GM12865 (cell line): ENCODE data around the gene VTCN1.

Source experiments
- DNase-seq: peaks from one replicate; pipeline ENCODE4 v3.0.0; 2010; ENCODE audit warnings: low read depth
- H3K4me3 ChIP-seq: 2 replicates; pipeline ENCODE4 v1.5.1; 2011; ENCODE audit warnings: mild to moderate bottlenecking, low read depth, low read length, control low read depth
- TF ChIP-seq, protein P1 (sequence below): IDR thresholded peaks from 2 replicates; pipeline ENCODE4 v1.5.1; 2011; ENCODE audit warnings: low read length, control low read depth, low read depth, inconsistent platforms; ENCODE audit not compliant: insufficient read depth; ENCODE audit errors: missing control alignments

VTCN1 gene

DNA sequence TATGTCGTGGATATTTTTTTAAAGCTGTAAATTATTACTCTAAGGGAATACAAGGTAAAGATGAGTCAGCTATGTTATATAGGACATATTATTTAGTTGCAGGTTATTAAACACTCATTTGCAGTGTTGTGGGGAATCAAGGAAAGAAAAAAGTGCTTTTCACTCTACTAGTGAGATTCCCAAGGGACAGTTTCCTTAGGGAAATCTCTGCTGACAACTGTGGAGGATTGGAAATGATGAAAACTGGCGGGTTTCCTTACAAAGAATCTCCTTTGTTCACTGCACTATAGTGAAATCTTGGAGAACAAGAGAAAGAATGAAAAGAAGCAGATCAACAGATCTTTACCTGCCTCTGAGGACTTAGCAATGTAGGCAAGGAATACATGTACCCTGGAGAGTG lies 64.7 kb downstream of the VTCN1 start:
- TF ChIP-seq, protein P1, sequence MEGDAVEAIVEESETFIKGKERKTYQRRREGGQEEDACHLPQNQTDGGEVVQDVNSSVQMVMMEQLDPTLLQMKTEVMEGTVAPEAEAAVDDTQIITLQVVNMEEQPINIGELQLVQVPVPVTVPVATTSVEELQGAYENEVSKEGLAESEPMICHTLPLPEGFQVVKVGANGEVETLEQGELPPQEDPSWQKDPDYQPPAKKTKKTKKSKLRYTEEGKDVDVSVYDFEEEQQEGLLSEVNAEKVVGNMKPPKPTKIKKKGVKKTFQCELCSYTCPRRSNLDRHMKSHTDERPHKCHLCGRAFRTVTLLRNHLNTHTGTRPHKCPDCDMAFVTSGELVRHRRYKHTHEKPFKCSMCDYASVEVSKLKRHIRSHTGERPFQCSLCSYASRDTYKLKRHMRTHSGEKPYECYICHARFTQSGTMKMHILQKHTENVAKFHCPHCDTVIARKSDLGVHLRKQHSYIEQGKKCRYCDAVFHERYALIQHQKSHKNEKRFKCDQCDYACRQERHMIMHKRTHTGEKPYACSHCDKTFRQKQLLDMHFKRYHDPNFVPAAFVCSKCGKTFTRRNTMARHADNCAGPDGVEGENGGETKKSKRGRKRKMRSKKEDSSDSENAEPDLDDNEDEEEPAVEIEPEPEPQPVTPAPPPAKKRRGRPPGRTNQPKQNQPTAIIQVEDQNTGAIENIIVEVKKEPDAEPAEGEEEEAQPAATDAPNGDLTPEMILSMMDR: no peak
- DNase-seq: no peak
- no peak overlapping the region for H3K4me3 ChIP-seq

DNA sequence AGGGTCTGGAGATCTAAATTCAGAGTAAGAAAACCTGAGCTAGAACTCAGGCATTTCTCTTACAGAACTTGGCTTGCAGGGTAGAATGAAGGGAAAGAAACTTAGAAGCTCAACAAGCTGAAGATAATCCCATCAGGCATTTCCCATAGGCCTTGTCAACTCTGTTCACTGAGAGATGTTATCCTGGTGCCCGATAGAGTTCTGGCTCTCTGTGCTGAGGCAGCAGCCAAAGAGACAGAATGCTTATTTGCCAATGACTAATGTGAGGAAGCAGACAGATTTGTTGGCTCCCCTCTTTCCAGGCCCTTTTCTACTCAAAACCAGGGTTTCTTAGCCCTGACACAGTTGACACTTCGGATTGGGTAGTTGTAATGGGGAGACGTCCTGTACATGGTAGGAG lies 66.9 kb downstream of the VTCN1 start:
- no peak for DNase-seq
- TF ChIP-seq, protein P1: no peak
- H3K4me3 ChIP-seq: no peak overlapping the region

DNA sequence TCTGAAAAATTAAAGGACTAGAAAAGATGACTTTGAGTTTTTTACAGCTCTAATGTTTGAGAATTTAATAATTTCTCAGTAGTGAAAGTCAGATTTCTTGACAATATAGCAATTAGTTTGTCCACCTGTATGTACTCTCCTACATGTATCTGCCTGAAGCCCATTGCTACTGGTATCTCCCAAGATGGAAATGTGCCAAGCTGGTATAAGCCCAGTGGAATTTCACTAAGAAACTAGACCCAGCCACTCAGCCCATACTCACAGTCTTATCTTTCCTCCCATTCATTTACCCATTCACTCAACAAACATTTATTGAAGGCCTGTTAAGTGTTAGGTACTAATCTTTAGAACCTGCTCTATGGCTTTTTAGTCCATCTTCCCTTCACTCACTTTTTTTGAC lies 67.6 kb downstream of the VTCN1 start:
- no peak overlapping the region for H3K4me3 ChIP-seq
- DNase-seq: no peak
- TF ChIP-seq, protein P1: no peak

DNA sequence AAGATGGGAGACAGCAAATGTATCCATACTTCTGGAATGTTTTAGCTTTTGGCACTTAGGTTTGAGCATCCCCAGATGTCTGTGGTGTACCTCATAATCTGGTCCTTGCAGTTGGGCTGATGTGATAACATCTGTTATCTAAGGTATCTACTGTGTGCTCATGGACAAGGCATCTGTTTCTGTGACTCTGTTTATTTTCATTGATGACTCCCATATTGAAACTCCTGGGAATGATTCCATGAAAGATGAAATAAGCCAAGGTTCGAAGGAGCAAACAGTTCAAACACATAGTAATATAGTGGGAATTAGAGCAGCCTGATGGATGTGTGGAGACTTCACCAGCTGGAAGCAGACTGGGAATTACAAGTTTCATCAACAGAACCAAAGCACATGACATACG lies 68.5 kb downstream of the VTCN1 start:
- TF ChIP-seq, protein P1: no peak
- DNase-seq: no peak
- no peak overlapping the region for H3K4me3 ChIP-seq

DNA sequence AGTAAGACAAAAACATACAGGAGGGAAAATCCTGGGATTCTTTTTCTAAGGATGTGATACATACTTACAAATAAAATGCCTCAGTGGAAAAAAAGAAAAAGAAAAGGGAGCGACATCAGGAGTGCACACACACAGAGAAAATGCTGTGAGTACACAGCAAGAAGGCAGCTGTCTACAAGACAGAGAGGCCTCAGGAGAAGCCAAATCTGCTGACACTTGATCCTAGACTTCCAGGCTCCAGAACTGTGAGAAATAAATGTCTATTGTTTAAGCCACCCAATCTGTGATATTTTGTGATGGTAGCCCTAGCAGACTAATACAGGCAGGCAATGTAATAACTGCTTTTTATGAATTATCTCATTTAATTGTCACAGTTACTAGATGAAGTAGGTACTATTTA lies 72.2 kb downstream of the VTCN1 start:
- TF ChIP-seq, protein P1: no peak
- DNase-seq: no peak
- H3K4me3 ChIP-seq: no peak overlapping the region

DNA sequence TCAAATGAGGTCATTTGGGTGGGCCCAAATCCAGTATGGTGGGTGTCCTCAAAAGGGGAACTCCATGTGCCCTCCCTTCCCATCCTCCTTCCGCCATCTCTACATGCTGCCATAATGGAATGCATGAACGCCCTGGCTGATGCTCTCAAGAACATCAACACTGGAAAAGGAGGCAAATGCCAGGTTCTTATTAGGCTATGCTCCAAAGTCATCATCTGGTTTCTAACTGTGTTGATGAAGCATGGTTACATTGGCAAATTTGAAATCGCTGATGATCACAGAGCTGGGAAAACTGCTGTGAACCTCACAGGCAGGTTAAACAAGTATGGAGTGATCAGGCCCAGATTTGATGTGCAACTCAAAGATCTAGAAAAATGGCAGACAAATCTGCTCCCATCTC lies 72.6 kb downstream of the VTCN1 start:
- TF ChIP-seq, protein P1: no peak
- no peak for DNase-seq
- H3K4me3 ChIP-seq: no peak overlapping the region

DNA sequence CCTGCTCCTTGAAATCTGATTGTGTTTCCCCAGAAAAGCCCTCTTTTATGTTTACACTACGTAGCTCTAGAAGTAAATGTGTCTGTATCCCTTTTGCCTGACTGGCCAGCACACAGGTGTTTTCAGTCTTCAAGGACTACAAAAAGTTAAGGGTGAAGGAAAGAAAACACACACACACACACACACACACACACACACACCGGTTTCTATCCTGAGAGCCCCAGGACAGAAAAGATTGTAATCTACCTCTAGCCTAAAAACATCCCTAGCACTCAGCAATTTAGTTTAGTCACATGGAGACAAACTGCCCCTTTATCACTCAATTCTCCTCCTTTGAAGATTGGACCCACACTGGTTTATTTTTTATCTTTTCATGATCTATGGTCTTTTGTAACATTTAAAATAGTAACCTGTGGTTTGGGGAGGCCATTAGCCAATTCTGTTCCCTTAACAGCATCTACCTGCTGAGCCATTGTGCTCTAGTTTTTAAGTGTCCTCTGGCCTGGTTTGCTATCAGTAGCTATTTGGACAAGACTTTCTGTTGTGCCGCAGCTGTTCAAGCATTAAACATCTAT lies 73.4 kb downstream of the VTCN1 start:
- no peak overlapping the region for H3K4me3 ChIP-seq
- TF ChIP-seq, protein P1: no peak
- no peak for DNase-seq
